GM18519 (cell line): ENCODE measurements around the gene LRRC32.
"Not testable (repeated sequence)": the region's sequence is repeated elsewhere in the genome, so short reads cannot be mapped to it uniquely, and the experiment has no call there.

ENCODE experiments used
- ATAC-seq: cut with Tn5 transposase; IDR thresholded peaks from one replicate; pipeline ENCODE4 v1.9.1; 2021; ENCODE audit warnings: mild to moderate bottlenecking, moderate library complexity; ENCODE audit not compliant: unreplicated experiment, low FRiP score

LRRC32 gene

DNA sequence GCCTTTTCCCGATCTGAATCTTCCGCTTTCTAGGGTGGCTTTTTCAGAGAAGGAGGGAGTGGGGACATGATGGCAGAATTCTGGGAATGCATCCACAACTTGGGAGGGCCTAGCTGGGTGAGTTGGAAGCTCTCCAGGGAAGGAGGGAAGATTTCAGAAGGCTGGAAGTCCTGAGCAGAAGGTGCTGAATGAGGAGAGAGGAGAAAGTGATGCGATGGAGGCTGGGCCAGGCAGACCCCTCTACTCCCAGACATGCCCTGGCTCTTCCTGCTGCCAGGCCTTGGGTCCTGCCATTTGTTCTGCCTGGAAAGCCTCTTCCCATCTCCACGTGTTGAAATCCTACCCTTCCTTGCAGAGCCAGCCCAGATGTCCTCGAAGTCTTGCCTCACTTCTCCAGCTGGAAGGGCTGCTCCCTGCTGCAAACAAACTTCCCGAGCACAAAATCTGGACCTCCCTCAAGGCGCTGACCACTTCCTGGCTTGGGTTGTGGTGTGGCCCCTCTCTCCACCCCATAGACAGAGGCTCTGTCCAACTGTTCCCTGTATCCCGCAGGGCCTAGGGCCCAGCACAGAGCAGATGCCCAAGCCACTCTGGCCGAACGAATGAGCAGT is 16.8 kb downstream of the LRRC32 start:
- ATAC-seq: no peak

DNA sequence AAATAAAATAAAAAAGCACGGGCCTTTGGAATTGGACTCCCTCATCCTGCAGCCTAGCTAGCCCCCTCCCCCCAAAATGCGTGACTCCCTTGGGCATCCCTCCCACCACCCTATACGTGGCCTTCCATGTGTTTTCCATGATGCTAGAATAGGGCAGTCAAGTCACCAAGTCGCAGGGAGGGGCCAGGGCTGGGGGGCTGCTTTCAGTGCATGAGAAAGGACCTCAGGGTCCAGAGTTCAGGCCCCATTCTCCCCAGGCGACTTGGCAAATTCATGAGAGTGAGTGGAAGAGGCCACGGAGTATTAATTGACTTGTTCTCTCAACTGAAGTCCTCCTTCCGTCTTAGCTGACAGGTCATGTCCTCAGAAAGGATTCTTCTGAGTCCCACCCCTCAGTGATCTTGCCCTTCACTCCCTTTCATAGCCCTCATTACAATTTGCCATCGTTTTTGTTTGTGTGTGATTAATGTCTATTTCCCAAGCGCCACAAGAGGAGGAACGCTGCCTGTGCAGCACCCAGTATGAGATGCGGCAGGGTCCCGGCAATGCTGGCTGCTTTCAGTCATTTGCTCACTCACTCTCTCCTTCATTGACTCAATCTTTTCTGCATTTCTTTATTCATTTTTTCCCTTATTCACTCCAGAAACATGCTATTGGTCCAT is 17.4 kb downstream of the LRRC32 start:
- no peak for ATAC-seq

- ATAC-seq: no peak
These were observed 20.6 kb downstream of the LRRC32 start for GRCh38 chr11:76649851-76650372.

GRCh38 chr11:76649011-76649410 is 21.5 kb downstream of the LRRC32 start:
- no peak for ATAC-seq

DNA sequence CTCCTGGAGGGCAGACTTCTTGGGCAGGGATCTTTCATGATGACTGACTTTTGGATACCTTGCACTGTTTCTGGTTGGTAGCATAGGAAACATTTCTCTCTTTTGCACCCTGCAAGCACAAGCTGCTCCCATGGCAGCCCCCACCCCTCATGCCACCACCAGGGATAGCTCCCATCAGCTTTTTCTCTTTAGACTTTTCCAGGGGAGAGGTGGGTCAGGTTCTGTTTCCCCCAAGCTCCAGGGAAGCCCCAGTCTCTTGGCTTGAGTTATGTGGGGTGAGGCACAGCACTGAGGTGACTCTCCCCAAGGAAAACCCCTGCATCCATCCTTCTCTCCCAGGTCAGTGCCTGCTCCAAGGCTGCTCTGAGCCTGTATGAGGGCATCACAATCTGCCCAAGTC is 22.5 kb downstream of the LRRC32 start:
- ATAC-seq: no peak

DNA sequence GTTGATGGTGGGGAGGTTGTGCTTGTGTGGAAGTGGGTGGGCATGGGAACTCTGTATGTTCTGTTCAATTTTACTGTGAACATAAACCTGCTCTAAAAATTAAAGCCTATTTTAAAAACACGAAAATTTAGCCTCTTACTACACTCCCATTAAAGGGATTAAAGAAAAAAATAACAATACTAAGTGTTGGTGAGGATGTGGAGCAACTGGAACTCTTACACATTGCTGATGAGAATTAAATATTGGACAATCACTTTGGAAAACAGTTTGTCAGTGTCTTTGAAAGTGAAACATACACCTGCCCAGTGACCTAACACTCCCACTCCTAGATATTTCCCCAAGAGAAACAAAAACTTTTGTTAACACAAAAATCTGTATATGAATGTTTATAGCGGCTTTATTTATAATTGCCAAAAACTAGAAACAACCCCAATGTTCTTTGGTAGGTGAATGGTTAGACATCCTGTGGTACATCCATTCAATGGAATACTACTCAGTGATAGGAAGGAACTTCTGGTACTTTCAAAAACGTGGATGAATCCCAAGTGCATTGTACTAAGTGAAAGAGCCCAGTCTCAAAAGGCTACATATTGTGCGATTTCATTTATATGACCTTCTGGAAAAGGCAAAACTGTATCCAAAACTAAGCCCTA is 23.5 kb downstream of the LRRC32 start:
- ATAC-seq: no peak

- no peak for ATAC-seq
These were observed 26.0 kb downstream of the LRRC32 start for GRCh38 chr11:76644591-76644990.

DNA sequence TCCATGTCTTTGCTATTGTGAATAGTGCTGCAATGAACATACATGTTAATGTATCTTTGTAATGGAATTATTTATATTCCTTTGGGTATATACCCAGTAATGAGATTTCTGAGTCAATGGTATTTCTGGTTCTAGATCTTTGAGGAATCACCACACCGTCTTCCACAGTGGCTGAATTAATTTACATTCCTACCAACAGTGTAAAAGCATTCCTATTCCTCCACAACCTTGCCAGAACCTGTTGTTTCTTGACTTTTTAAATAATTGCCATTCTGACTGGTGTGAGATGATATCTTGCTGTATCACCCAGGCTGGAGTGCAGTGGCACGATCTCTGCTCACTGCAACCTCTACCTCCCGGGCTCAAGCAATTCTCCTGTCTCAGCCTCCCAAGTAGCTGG is 26.8 kb downstream of the LRRC32 start:
- ATAC-seq: not testable (repeated sequence)

GRCh38 chr11:76642341-76642740 is 28.2 kb downstream of the LRRC32 start:
- no peak for ATAC-seq

DNA sequence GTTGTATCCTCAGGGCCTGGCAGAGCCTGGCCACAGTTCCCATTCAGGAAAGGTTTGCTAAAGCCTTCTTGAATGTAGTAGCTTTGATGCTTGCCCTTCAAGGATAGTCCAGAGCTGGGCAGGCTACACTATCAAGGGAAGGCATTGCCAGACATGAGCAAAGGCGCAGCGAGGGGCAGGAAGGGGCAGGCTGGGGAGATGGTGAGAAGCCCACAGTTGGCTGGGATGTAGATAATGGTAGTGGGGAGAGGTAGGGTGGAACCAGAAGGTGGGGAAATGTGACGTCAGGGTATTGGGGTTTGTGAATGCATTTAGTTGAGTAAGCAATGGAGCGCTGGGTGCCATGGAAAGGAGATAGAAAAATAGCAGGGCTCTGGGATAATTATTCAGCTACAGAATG is 28.6 kb downstream of the LRRC32 start:
- no peak for ATAC-seq

DNA sequence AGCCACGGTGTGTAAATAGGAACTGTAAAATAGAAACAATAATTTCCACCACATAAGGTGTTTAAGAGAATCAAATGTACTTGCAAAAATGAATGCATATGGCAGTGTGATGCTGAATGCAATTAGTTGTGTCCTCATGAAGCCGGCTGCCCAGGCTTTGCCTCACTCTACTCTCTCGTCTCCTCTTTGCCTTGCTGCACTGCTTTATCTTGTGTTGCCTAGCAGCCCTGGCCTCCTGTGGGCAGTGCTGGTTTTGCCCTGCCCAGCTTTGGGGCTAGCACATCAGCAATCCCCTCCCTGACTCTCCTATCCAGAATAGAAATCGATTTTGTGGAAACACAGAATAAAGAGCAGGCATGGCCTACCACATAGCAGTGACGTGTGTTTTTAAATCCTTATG is 30.0 kb downstream of the LRRC32 start:
- no peak for ATAC-seq

- ATAC-seq: no peak
These were observed 30.9 kb downstream of the LRRC32 start for GRCh38 chr11:76639621-76640020.

- no peak for ATAC-seq
These were observed 32.0 kb downstream of the LRRC32 start for GRCh38 chr11:76638270-76639197.

DNA sequence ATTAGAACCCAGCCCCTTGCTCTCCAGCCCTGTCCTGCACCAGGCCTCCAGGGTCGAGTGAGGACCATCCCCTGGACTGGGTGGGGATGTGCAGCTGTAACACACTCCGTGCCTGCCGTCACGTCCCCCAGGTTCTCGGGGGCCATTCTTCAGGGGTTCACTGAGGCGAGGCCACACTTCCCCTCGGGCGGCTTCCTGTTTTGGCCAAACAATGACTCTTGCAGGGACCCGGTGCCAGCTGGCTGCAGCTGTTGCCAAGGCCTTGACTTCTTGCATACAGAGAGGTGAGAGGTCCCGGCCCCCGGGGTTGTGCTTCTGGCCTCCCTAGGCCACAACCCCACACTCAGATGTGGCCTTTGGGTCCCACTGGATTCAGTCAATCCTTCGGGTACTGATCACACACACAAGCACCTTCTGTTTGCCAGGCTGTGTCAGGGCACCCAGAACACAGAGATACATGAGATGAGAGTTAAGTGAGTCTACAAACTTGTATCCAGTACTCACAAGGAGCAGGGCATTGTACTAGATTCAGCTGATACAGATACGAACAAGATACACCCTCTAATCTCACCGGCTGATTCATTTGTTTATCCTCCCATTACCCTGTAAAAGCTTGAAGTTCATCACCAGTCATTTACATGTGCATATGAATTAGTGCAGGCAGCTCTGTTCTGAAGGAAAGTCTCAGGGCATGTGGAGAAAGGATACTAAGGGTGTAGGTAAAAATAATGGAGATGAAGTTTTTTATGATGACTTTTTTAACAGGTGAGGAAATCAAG is 32.9 kb downstream of the LRRC32 start:
- peak; percentile 69 for ATAC-seq

DNA sequence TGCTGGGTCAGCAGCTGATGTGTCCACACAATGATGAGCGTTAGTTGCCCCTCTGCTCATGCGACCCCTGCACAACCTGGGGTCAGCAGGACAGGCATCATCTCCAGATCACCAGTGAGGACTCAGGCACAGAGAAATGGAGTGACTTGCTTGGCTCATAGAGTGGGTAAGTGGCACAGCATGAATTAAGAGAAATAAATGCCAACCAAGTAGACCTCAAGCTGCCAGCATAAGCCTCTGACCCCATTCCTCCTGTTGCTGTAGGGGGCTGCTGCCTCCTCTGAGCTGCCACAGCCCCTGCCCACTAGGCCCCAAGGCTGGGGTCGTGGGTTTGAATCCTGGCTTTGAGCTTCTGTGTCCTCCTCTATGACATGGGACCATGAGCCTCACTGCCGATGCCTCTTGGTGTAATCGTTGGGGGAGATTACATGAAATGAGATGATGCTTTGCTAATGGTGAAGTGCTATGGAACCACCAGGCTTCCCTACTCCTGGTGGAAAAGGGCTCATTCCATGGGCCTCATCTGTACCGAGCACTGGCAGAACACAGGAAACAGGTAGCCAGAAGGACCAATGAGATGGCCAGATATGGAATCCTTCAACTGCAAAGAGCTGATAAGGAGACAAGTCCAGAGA is 33.6 kb downstream of the LRRC32 start:
- no peak for ATAC-seq

- ATAC-seq: no peak
These were observed 34.4 kb downstream of the LRRC32 start for GRCh38 chr11:76635991-76636738.

GRCh38 chr11:76634886-76635285 is 35.7 kb downstream of the LRRC32 start:
- ATAC-seq: no peak

- no peak for ATAC-seq
These were observed 38.1 kb downstream of the LRRC32 start for GRCh38 chr11:76632492-76632891.
